ENCODE measurements around the gene IL32. TPM values are rescaled to one million over a fixed set of nuclear protein-coding genes. Genes with fewer than 3 reads are reported as not detected.

IL32 gene
- total and polyA plus RNA-seq, 9 of the 15 experiments (the other 6 are each of a cell fraction or from before 2014, with no cell fraction given), result 0.21 to 2.2 (median 0.37) TPM; not detected in 3

DNA sequence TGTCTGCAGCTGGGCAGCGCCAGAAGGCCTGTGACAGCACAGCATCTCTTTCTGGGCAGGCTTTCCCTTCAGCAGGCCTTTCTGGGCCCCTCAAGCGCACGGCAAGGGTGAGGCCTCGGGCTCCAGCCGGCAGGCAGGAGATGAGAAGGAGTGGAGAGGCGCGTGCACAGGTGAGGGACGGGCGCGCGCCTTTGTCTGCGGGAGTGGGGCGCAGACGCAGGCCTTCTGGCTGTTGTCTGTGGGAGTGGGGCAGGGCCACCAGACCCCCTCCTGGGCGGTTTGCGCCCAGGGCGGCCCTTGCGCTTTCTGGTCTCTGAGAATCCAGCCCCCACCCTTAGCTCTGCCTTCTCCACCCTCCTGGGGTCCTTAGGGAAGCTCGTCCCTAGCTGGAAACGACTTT is 53.4 kb downstream of the IL32 start:
- WGBS (ENCODE audit: insufficient coverage, low coverage, missing lambda C conversion rate), result 82% methylated on average over 7 of the region's 20 CpGs
- Histone ChIP-seq H3K9me1 (ENCODE audit: control insufficient read depth, insufficient read depth, low read length) (no peaks in the 10 kb centered on the region), H3K27ac (ENCODE audit: extremely low read depth, low read depth, low read length) (no peak overlapping the region), H3K36me3 (ENCODE audit: control insufficient read depth, insufficient read depth, low read length) (peaks cover 21% of the 10 kb centered on the region; the same call in 2 of the 3 replicates), H3K79me2 (ENCODE audit: control insufficient read depth, insufficient read depth, low read length) (peaks cover 2% of the 10 kb centered on the region; the same call in 1 of the 3 replicates), H4K20me1 (replicated peaks; ENCODE audit: control insufficient read depth, insufficient read depth, low read length) (no peaks in the 10 kb centered on the region; the same call in 1 of the 2 replicates), H2AFZ (ENCODE audit: low read depth, low read length) (no peak overlapping the region), H3K4me3 (no peak overlapping the region), H3K4me1 (replicated peaks in 1 of 2; ENCODE audit: control insufficient read depth in 2 of 2, insufficient read depth in 2 of 2, low read length in 2 of 2) (peaks cover 13 to 28% of the 10 kb centered on the region in 2 experiments), H3K9ac (ENCODE audit: insufficient read depth in 1 of 2, low read depth in 2 of 2, low read length in 2 of 2) (no peak overlapping the region; a peak in 1 of 4 replicates), H3K9me3 (replicated peaks; ENCODE audit: control insufficient read depth, insufficient read depth, low read depth, low read length) (no peaks in the 10 kb centered on the region), H3K27me3 (ENCODE audit: control insufficient read depth in 2 of 2, insufficient read depth in 2 of 2, low read length in 2 of 2) (no peaks in the 10 kb centered on the region), H3K4me2 (ENCODE audit: insufficient read depth, low read length) (no peak overlapping the region)
- CTCF ChIA-PET (ENCODE audit: low intra/inter-chr PET ratio), result no interaction called here
- FAIRE-seq, result no peak
- in situ Hi-C loops (cut with MboI) (no loop called here), intact Hi-C loops (cut with micrococcal nuclease) (no loop called here)
- no peak for TF ChIP-seq CEBPB (tag; IDR thresholded peaks at IDR 0.05)
- TF ChIP-seq, protein P1, sequence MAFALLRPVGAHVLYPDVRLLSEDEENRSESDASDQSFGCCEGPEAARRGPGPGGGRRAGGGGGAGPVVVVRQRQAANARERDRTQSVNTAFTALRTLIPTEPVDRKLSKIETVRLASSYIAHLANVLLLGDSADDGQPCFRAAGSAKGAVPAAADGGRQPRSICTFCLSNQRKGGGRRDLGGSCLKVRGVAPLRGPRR (CRISPR knock-in tag; IDR thresholded peaks at IDR 0.05), result no peak
- TF ChIP-seq, protein P2, sequence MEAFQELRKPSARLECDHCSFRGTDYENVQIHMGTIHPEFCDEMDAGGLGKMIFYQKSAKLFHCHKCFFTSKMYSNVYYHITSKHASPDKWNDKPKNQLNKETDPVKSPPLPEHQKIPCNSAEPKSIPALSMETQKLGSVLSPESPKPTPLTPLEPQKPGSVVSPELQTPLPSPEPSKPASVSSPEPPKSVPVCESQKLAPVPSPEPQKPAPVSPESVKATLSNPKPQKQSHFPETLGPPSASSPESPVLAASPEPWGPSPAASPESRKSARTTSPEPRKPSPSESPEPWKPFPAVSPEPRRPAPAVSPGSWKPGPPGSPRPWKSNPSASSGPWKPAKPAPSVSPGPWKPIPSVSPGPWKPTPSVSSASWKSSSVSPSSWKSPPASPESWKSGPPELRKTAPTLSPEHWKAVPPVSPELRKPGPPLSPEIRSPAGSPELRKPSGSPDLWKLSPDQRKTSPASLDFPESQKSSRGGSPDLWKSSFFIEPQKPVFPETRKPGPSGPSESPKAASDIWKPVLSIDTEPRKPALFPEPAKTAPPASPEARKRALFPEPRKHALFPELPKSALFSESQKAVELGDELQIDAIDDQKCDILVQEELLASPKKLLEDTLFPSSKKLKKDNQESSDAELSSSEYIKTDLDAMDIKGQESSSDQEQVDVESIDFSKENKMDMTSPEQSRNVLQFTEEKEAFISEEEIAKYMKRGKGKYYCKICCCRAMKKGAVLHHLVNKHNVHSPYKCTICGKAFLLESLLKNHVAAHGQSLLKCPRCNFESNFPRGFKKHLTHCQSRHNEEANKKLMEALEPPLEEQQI (IDR thresholded peaks at IDR 0.05), result no peak
- TF ChIP-seq RBBP5 (IDR thresholded peaks at IDR 0.05; ENCODE audit: borderline replicate concordance, insufficient read depth, low read length, poor library complexity, severe bottlenecking), result no peak
- TF ChIP-seq RBFOX2 (IDR thresholded peaks at IDR 0.05; ENCODE audit: low read depth, low read length), result 0 out of 2 replicates have a peak, but pooled peaks have one; percentile 14
- BruUV-seq (replicated peaks), result no TSS peak
- no peak for DNase-seq (ENCODE audit: extremely low read depth in 1 of 4, low spot score in 3 of 4)
- ATAC-seq, result no peak
- POLR2A ChIA-PET, result interaction anchor here (0.8 to 1.1 kb wide), 2 partner anchors 9 to 10 kb away, joined by 3 read pairs; no protein-coding TSS in a partner anchor

Small RNAs within 50 kb of the gene (small RNA-seq; reads per million reads assigned to genes)
- 0.33 reads per million for gene RNU1-22P

Other genes with a start within 250 kb of the IL32 start
Only the 7 nearest of the 24 such genes appear.
- 55.9 and 61.8 TPM in 2 replicates for gene TNFRSF12A, start 45.3 kb upstream of the IL32 start, total RNA-seq (2014; rRNA removed)
- gene TNFRSF12A, start 45.3 kb upstream of the IL32 start, total RNA-seq (2014; rRNA removed; fragmentation: Illumina TruSeq; extraction: Trizol), result 15.5 and 16.0 TPM in 2 replicates
- gene TNFRSF12A, start 45.3 kb upstream of the IL32 start, total RNA-seq (2015; rRNA removed; fragmentation: Illumina TruSeq; extraction: Trizol), result 26.5 and 27.6 TPM in 2 replicates
- gene TNFRSF12A, start 45.3 kb upstream of the IL32 start, total RNA-seq (2021), result 29.3 and 32.1 TPM in 2 replicates
- 25.7 and 30.0 TPM in 2 replicates for gene TNFRSF12A, start 45.3 kb upstream of the IL32 start, polyA plus RNA-seq (2011; rRNA removed)
- gene TNFRSF12A, start 45.3 kb upstream of the IL32 start, polyA plus RNA-seq (2014; fragmentation: Illumina TruSeq; extraction: Trizol), result 19.0 and 26.3 TPM in 2 replicates
- gene TNFRSF12A, start 45.3 kb upstream of the IL32 start, polyA plus RNA-seq (2014; fragmentation: Nextera tagmentation; extraction: Ambion mirVana), result under 1 TPM; 0.41 to 0.66 TPM
- gene TNFRSF12A, start 45.3 kb upstream of the IL32 start, polyA plus RNA-seq (2014; rRNA removed), result 46.8 and 52.9 TPM in 2 replicates
- 19.3 and 32.1 TPM in 2 replicates for gene HCFC1R1, start 41.7 kb upstream of the IL32 start, total RNA-seq (2014; rRNA removed)
- gene HCFC1R1, start 41.7 kb upstream of the IL32 start, total RNA-seq (2014; rRNA removed; fragmentation: Illumina TruSeq; extraction: Trizol), result 3.9 and 5.1 TPM in 2 replicates
- 9.4 and 11.2 TPM in 2 replicates for gene HCFC1R1, start 41.7 kb upstream of the IL32 start, total RNA-seq (2015; rRNA removed; fragmentation: Illumina TruSeq; extraction: Trizol)
- gene HCFC1R1, start 41.7 kb upstream of the IL32 start, total RNA-seq (2021), result 27.8 and 29.0 TPM in 2 replicates
- 5.2 and 8.1 TPM in 2 replicates for gene HCFC1R1, start 41.7 kb upstream of the IL32 start, polyA plus RNA-seq (2011; rRNA removed)
- gene HCFC1R1, start 41.7 kb upstream of the IL32 start, polyA plus RNA-seq (2014; fragmentation: Illumina TruSeq; extraction: Trizol), result 15.6 and 31.2 TPM in 2 replicates
- 1 to 10 TPM; 2.2 to 4.1 TPM for gene HCFC1R1, start 41.7 kb upstream of the IL32 start, polyA plus RNA-seq (2014; fragmentation: Nextera tagmentation; extraction: Ambion mirVana)
- gene HCFC1R1, start 41.7 kb upstream of the IL32 start, polyA plus RNA-seq (2014; rRNA removed), result 19.2 and 24.0 TPM in 2 replicates
- 51.2 and 66.7 TPM in 2 replicates for gene THOC6, start 41.6 kb upstream of the IL32 start, total RNA-seq (2014; rRNA removed)
- 13.2 and 22.3 TPM in 2 replicates for gene THOC6, start 41.6 kb upstream of the IL32 start, total RNA-seq (2014; rRNA removed; fragmentation: Illumina TruSeq; extraction: Trizol)
- 42.7 and 46.7 TPM in 2 replicates for gene THOC6, start 41.6 kb upstream of the IL32 start, total RNA-seq (2015; rRNA removed; fragmentation: Illumina TruSeq; extraction: Trizol)
- 65.4 and 70.1 TPM in 2 replicates for gene THOC6, start 41.6 kb upstream of the IL32 start, total RNA-seq (2021)
- 38.7 and 47.4 TPM in 2 replicates for gene THOC6, start 41.6 kb upstream of the IL32 start, polyA plus RNA-seq (2011; rRNA removed)
- 42.3 and 48.3 TPM in 2 replicates for gene THOC6, start 41.6 kb upstream of the IL32 start, polyA plus RNA-seq (2014; fragmentation: Illumina TruSeq; extraction: Trizol)
- 1 to 10 TPM; 2.5 to 5.5 TPM for gene THOC6, start 41.6 kb upstream of the IL32 start, polyA plus RNA-seq (2014; fragmentation: Nextera tagmentation; extraction: Ambion mirVana)
- gene THOC6, start 41.6 kb upstream of the IL32 start, polyA plus RNA-seq (2014; rRNA removed), result 64.5 and 66.6 TPM in 2 replicates
- gene BICDL2, start 28.7 kb upstream of the IL32 start, total RNA-seq (2014; rRNA removed), result 0.09 and 0.12 TPM in 2 replicates
- not detected in 2 replicates for gene BICDL2, start 28.7 kb upstream of the IL32 start, total RNA-seq (2014; rRNA removed; fragmentation: Illumina TruSeq; extraction: Trizol)
- 0.08 TPM in 1 of 2 replicates, not detected in the other for gene BICDL2, start 28.7 kb upstream of the IL32 start, total RNA-seq (2015; rRNA removed; fragmentation: Illumina TruSeq; extraction: Trizol)
- gene BICDL2, start 28.7 kb upstream of the IL32 start, total RNA-seq (2021), result 0.09 TPM in 2 replicates
- gene BICDL2, start 28.7 kb upstream of the IL32 start, polyA plus RNA-seq (2011; rRNA removed), result 0.18 and 0.28 TPM in 2 replicates
- not detected in 2 replicates for gene BICDL2, start 28.7 kb upstream of the IL32 start, polyA plus RNA-seq (2014; fragmentation: Illumina TruSeq; extraction: Trizol)
- not detected for gene BICDL2, start 28.7 kb upstream of the IL32 start, polyA plus RNA-seq (2014; fragmentation: Nextera tagmentation; extraction: Ambion mirVana)
- gene BICDL2, start 28.7 kb upstream of the IL32 start, polyA plus RNA-seq (2014; rRNA removed), result not detected in 2 replicates
- not detected in 2 replicates for gene MMP25, start 19.1 kb upstream of the IL32 start, total RNA-seq (2014; rRNA removed)
- gene MMP25, start 19.1 kb upstream of the IL32 start, total RNA-seq (2014; rRNA removed; fragmentation: Illumina TruSeq; extraction: Trizol), result not detected in 2 replicates
- 0.04 TPM in 1 of 2 replicates, not detected in the other for gene MMP25, start 19.1 kb upstream of the IL32 start, total RNA-seq (2015; rRNA removed; fragmentation: Illumina TruSeq; extraction: Trizol)
- gene MMP25, start 19.1 kb upstream of the IL32 start, total RNA-seq (2021), result 0.09 TPM in 1 of 2 replicates, not detected in the other
- not detected in 2 replicates for gene MMP25, start 19.1 kb upstream of the IL32 start, polyA plus RNA-seq (2011; rRNA removed)
- 0.03 TPM in 1 of 2 replicates, not detected in the other for gene MMP25, start 19.1 kb upstream of the IL32 start, polyA plus RNA-seq (2014; fragmentation: Illumina TruSeq; extraction: Trizol)
- gene MMP25, start 19.1 kb upstream of the IL32 start, polyA plus RNA-seq (2014; fragmentation: Nextera tagmentation; extraction: Ambion mirVana), result not detected
- not detected in 2 replicates for gene MMP25, start 19.1 kb upstream of the IL32 start, polyA plus RNA-seq (2014; rRNA removed)
- not detected in 2 replicates for gene ZSCAN10, start 33.7 kb downstream of the IL32 start, total RNA-seq (2014; rRNA removed)
- not detected in 2 replicates for gene ZSCAN10, start 33.7 kb downstream of the IL32 start, total RNA-seq (2014; rRNA removed; fragmentation: Illumina TruSeq; extraction: Trizol)
- gene ZSCAN10, start 33.7 kb downstream of the IL32 start, total RNA-seq (2015; rRNA removed; fragmentation: Illumina TruSeq; extraction: Trizol), result not detected in 2 replicates
- gene ZSCAN10, start 33.7 kb downstream of the IL32 start, total RNA-seq (2021), result 0.16 and 0.22 TPM in 2 replicates
- gene ZSCAN10, start 33.7 kb downstream of the IL32 start, polyA plus RNA-seq (2011; rRNA removed), result not detected in 2 replicates
- gene ZSCAN10, start 33.7 kb downstream of the IL32 start, polyA plus RNA-seq (2014; fragmentation: Illumina TruSeq; extraction: Trizol), result not detected in 2 replicates
- gene ZSCAN10, start 33.7 kb downstream of the IL32 start, polyA plus RNA-seq (2014; fragmentation: Nextera tagmentation; extraction: Ambion mirVana), result not detected
- not detected in 2 replicates for gene ZSCAN10, start 33.7 kb downstream of the IL32 start, polyA plus RNA-seq (2014; rRNA removed)
- gene ZNF205, start 46.9 kb downstream of the IL32 start, total RNA-seq (2014; rRNA removed), result 11.8 and 14.2 TPM in 2 replicates
- 1.9 and 2.4 TPM in 2 replicates for gene ZNF205, start 46.9 kb downstream of the IL32 start, total RNA-seq (2014; rRNA removed; fragmentation: Illumina TruSeq; extraction: Trizol)
- gene ZNF205, start 46.9 kb downstream of the IL32 start, total RNA-seq (2015; rRNA removed; fragmentation: Illumina TruSeq; extraction: Trizol), result 5.1 and 5.4 TPM in 2 replicates
- gene ZNF205, start 46.9 kb downstream of the IL32 start, total RNA-seq (2021), result 9.4 and 10.1 TPM in 2 replicates
- 3.6 and 4.7 TPM in 2 replicates for gene ZNF205, start 46.9 kb downstream of the IL32 start, polyA plus RNA-seq (2011; rRNA removed)
- 3.3 and 5.0 TPM in 2 replicates for gene ZNF205, start 46.9 kb downstream of the IL32 start, polyA plus RNA-seq (2014; fragmentation: Illumina TruSeq; extraction: Trizol)
- not detected for gene ZNF205, start 46.9 kb downstream of the IL32 start, polyA plus RNA-seq (2014; fragmentation: Nextera tagmentation; extraction: Ambion mirVana)
- 8.3 and 8.7 TPM in 2 replicates for gene ZNF205, start 46.9 kb downstream of the IL32 start, polyA plus RNA-seq (2014; rRNA removed)